ENCODE results near the gene LRRC30. TPM values are rescaled to one million over a fixed set of nuclear protein-coding genes. Genes with fewer than 3 reads are reported as not detected.

Gene LRRC30
- total and polyA plus RNA-seq, 2 of the 4 experiments (the other 2 are of a cell fraction) = not detected

- Histone ChIP-seq H3K9ac (ENCODE audit: low read depth, low read length) (no peak overlapping the region), H3K4me3 (ENCODE audit: insufficient read depth, low read depth, low read length) (no peak overlapping the region), H2BK15ac (ENCODE audit: low read depth, low read length) (no peak overlapping the region), H3K23ac (ENCODE audit: low read depth, low read length) (no peak overlapping the region), H2AK5ac (ENCODE audit: low read depth, low read length) (no peak overlapping the region), H4K20me1 (ENCODE audit: insufficient read depth, low read length) (no peaks in the 10 kb centered on the region), H3K27ac (ENCODE audit: insufficient read depth, low read length) (no peak overlapping the region), H4K5ac (ENCODE audit: low read depth, low read length) (no peak overlapping the region), H3K4me2 (ENCODE audit: low read depth, low read length) (no peak overlapping the region), H3K14ac (replicated peaks; ENCODE audit: low read depth, low read length) (no peak overlapping the region), H2AFZ (replicated peaks; ENCODE audit: low read length, poor library complexity) (no peak overlapping the region), H3K4ac (ENCODE audit: low read depth, low read length) (no peak overlapping the region), H3K56ac (ENCODE audit: extremely low read depth, insufficient read depth, low read length) (no peak overlapping the region), H2AK9ac (replicated peaks; ENCODE audit: low read depth, low read length, poor library complexity) (no peak overlapping the region), H4K91ac (ENCODE audit: insufficient read depth, low read depth, low read length) (no peak overlapping the region), H3K36me3 (ENCODE audit: control insufficient read depth, insufficient read depth, low read length) (no peaks in the 10 kb centered on the region), H3K4me1 (ENCODE audit: control insufficient read depth, insufficient read depth, low read length) (no peaks in the 10 kb centered on the region), H3K18ac (ENCODE audit: low read depth, low read length) (no peak overlapping the region), H3K9me3 (ENCODE audit: control insufficient read depth, insufficient read depth, low read length) (no peaks in the 10 kb centered on the region), H2BK5ac (ENCODE audit: low read depth, low read length, poor library complexity, severe bottlenecking) (no peak overlapping the region), H3K9me1 (ENCODE audit: insufficient read depth, low read length) (no peaks in the 10 kb centered on the region), H4K8ac (ENCODE audit: low read depth in 2 of 2, low read length in 2 of 2) (no peak overlapping the region), H2BK20ac (ENCODE audit: low read depth, low read length) (no peak overlapping the region), H2BK120ac (ENCODE audit: low read depth, low read length) (no peak overlapping the region), H3K27me3 (ENCODE audit: control insufficient read depth, insufficient read depth, low read length) (peaks cover 12% of the 10 kb centered on the region), H3K79me1 (ENCODE audit: low read depth in 1 of 2, low read length in 2 of 2) (no peaks in the 10 kb centered on the region)
- ChIA-PET CTCF (interaction anchor here (0.6 kb wide), 1 partner anchor 8 kb away, joined by 5 read pairs; no protein-coding TSS in a partner anchor), POLR2A (ENCODE audit: unreplicated experiment) (no interaction called here)
- BruUV-seq (replicated peaks) = no TSS peak
- dilution Hi-C loops (cut with HindIII; ENCODE audit: low sequenced_read_pairs, unreplicated experiment) = no loop called here
- intact Hi-C loops (cut with micrococcal nuclease) = no loop called here
- WGBS, 2 experiments (ENCODE audit: extremely low coverage in 2 of 2, insufficient read length in 1 of 2) = no CpG with 5 or more reads among the region's 8 CpGs
- TF ChIP-seq CHD1 (IDR thresholded peaks at IDR 0.05; ENCODE audit: low read depth, low read length) = no peak
- TF ChIP-seq FOS (IDR thresholded peaks at IDR 0.05; ENCODE audit: low read depth, low read length) = no peak
- TF ChIP-seq RFX5 (IDR thresholded peaks at IDR 0.05; ENCODE audit: low read depth, low read length) = no peak
- no peak for TF ChIP-seq ELK1 (IDR thresholded peaks at IDR 0.05; ENCODE audit: borderline replicate concordance, low read depth, low read length)
- TF ChIP-seq BHLHE40 (IDR thresholded peaks at IDR 0.05; ENCODE audit: low read depth, low read length) = no peak
- DNase-seq (no peak), ATAC-seq (ENCODE audit: low read depth) (no peak)
- in situ Hi-C loops (cut with MboI; ENCODE audit: low sequenced_read_pairs) = no loop called here
Observed at GRCh38 chr18:7233134-7233810, 2.4 kb downstream of the LRRC30 start.

Data from IMR-90 (cell line).